NCI-H2171 treated with DMSO at 0.1 percent for 48 hours (cell line): ENCODE results near the gene FOXO1.

ENCODE experiments used
- DNase-seq: peaks from one replicate; lab custom pipeline; 2025; lab: John Stamatoyannopoulos, UW

The FOXO1 gene

GRCh38 chr13:40506592-40507446 lies 159.6 kb downstream of the FOXO1 start:
- no peak for DNase-seq
